HAP-1 (cell line): ENCODE measurements around the gene HCLS1.

ENCODE experiments used
- DNase-seq, 2 experiments: peaks; one replicate each; pipeline ENCODE4 v3.0.0-alpha.2; 2016 to 2020; ENCODE audit warnings: low spot score in 2 of 2
- H3K27me3 ChIP-seq: fragments of 250-450 bp; sonication (Bioruptor Pico); 2 replicates; pipeline ENCODE4 v1.5.1; 2020; ENCODE audit warnings: low read depth, mild to moderate bottlenecking, moderate library complexity
- H3K36me3 ChIP-seq: fragments of 250-450 bp; sonication (Bioruptor Pico); replicated peaks from 2 replicates; pipeline ENCODE4 v1.5.1; 2020; ENCODE audit warnings: mild to moderate bottlenecking
- H3K4me1 ChIP-seq: fragments of 250-450 bp; sonication (Bioruptor Pico); 2 replicates; pipeline ENCODE4 v1.5.1; 2020; ENCODE audit warnings: mild to moderate bottlenecking
- H3K4me3 ChIP-seq: fragments of 250-450 bp; sonication (Bioruptor Pico); 2 replicates; pipeline ENCODE4 v1.5.1; 2020; ENCODE audit warnings: mild to moderate bottlenecking, moderate library complexity
- H3K9me3 ChIP-seq: fragments of 250-450 bp; sonication (Bioruptor Pico); 2 replicates; pipeline ENCODE4 v1.5.1; 2020; ENCODE audit warnings: mild to moderate bottlenecking, moderate library complexity
- in situ Hi-C: fragments of 300-500 bp; cut with MboI; formaldehyde crosslinking; loops from 3 replicates; pipeline ENCODE4 v1.14.3; 2020; ENCODE audit warnings: low sequenced_read_pairs, inconsistent platforms, mixed read lengths

The HCLS1 gene

DNA sequence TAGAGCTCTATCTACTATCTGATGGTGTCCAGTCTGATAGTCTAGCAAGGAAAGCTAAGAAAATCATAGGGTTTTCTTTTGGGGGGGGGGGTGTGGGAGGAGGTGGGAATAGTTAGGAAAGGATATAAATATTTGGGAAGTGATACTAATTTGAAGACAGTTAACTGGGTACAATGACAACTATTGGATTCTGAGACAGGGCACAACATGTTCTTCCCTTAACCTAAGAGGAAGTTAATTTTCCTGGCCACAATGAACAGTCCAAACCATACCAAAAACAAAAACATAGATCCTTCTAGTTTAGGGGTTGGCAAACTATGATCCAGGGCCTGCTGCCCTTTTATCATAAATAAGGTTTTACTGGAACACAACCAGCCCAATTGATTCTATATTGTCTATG, 10.0 kb upstream of the HCLS1 start:
- no peaks in the 10 kb centered on the region for H3K4me1 ChIP-seq
- H3K9me3 ChIP-seq: no peaks in the 10 kb centered on the region
- H3K27me3 ChIP-seq: no peaks in the 10 kb centered on the region
- no peak overlapping the region for H3K4me3 ChIP-seq
- H3K36me3 ChIP-seq: peaks cover 43% of the 10 kb centered on the region
- no peak for DNase-seq
- in situ Hi-C loops: no loop called here

DNA sequence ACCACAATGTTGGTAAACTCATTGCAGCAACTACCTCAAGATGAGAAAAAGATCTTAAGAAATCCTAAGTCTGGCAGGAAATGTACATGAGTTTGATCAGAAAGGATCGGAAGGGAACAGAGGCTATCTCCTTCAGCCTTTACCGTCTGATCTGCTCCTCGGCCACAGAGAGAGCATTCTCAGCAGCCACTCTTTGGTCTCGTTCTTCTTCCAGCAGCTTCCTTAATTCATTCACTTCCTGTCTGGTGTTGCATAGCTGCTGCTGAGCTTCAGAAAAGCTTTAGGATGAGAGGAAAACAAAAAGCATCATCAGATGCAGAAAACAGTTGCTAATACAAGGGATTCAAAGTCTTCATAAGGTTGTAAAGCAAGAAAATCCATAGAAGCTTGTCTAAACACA, 6.6 kb upstream of the HCLS1 start:
- in situ Hi-C loops: no loop called here

DNA sequence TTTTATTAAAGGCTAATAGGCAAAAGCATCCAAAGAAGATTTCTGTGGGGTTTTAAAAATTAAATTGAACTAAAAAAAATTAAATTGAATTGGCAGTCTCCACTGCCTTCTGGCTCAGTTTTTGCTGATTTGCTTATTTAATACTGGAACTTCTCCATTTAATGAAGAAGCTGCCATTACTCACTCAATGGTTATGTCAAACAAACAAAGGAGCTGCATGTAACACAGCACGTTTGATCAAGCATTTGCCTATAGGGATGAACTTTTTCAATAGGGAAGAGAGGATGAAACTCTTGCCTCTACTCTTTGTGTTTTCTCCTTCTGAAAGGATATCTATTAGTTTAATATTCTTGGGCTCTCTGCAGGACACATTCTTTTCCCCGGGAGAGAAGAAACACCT, 4.8 kb upstream of the HCLS1 start:
- no peak for DNase-seq
- in situ Hi-C loops: no loop called here
- Histone ChIP-seq H3K36me3 (peaks cover 45% of the 10 kb centered on the region), H3K4me1 (peaks cover 3% of the 10 kb centered on the region; the same call in 1 of the 2 replicates), H3K27me3 (no peaks in the 10 kb centered on the region), H3K9me3 (no peaks in the 10 kb centered on the region), H3K4me3 (no peak overlapping the region)

More for the DNA sequence above, 6.6 kb upstream of the HCLS1 start:
- no peak overlapping the region for H3K4me3 ChIP-seq
- H3K4me1 ChIP-seq: no peaks in the 10 kb centered on the region
- H3K36me3 ChIP-seq: peaks cover 53% of the 10 kb centered on the region
- no peaks in the 10 kb centered on the region for H3K9me3 ChIP-seq
- no peaks in the 10 kb centered on the region for H3K27me3 ChIP-seq
- no peak for DNase-seq

DNA sequence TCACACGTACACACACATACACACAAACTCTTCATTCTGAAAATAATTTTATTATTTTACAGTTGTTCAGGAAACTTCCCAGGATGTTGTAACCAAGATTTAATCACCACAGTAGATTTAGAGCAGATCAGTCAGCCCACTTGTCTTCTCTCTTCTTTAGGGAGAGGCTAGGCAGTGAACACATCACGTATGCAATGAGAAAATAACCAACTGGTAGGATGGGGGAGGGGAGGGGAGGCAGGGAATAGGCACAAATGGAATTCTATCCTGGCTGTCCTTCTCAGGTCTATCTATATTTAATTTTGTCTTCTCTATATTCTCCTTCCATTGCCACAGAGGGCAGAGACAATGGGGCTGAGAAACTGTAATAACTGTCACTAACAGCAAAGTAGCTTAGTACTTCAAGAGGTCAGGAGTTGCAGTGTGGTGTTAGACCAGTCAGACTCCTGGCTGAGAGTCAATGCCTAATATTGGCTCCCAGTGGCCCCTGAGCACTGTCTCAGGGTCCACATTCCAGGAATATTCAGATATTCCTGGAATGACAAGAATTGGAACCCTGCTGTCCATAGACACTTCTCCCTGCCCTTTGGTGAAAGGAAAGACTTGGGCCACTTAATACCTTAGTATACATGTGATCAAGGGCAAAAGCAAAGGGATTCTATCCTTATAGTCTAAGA, 2.6 kb upstream of the HCLS1 start:
- Histone ChIP-seq H3K4me3 (no peak overlapping the region), H3K4me1 (peaks cover 3% of the 10 kb centered on the region; the same call in 1 of the 2 replicates), H3K27me3 (no peaks in the 10 kb centered on the region), H3K9me3 (no peaks in the 10 kb centered on the region), H3K36me3 (peaks cover 45% of the 10 kb centered on the region)
- in situ Hi-C loops: no loop called here
- no peak for DNase-seq

DNA sequence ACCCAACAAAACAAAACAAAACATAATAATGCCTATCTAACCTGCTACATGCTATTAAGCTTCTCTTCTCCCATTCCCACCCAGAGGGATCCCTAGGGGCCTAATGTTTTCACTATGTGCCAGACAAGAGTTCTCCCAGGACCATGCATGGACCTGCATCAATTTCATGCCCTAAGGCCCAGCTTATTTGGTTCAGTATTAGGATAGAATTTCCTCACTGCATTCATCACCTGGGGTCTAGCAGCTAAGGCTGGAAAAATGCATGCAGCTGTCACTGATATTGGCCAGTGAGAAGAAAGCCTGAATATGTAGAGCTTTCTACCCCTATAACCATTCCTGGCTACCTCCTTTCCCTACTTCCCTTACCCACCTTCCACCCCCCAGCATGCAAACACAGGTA, 2.0 kb upstream of the HCLS1 start:
- peaks cover 42% of the 10 kb centered on the region for H3K36me3 ChIP-seq
- H3K27me3 ChIP-seq: no peaks in the 10 kb centered on the region
- in situ Hi-C loops: no loop called here
- no peak for DNase-seq
- H3K4me1 ChIP-seq: peaks cover 3% of the 10 kb centered on the region; the same call in 1 of the 2 replicates
- no peak overlapping the region for H3K4me3 ChIP-seq
- H3K9me3 ChIP-seq: no peaks in the 10 kb centered on the region

DNA sequence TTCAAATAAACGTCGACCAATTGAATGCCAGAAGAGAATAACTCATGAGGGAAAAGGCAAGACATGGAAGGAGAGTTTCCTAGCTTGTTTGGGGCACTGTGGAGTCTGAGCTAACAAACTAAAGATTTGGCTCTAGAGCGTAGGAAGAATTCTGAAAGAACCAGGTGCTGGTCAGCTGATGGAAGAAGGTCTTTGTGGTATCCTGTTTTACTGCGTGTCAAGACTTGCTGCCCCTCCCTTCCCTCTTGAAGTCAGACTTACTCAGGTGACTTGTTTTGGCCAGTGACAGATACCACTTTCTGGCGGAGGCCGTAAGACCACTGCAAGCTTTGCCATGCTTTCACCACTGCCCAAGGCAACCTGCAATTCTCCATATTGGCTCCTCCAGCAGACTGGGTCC, 673 bp upstream of the HCLS1 start:
- in situ Hi-C loops: no loop called here
- DNase-seq: no peak
- H3K4me3 ChIP-seq: no peak overlapping the region
- no peaks in the 10 kb centered on the region for H3K27me3 ChIP-seq
- peaks cover 28% of the 10 kb centered on the region for H3K36me3 ChIP-seq
- H3K4me1 ChIP-seq: peaks cover 3% of the 10 kb centered on the region; the same call in 1 of the 2 replicates
- H3K9me3 ChIP-seq: no peaks in the 10 kb centered on the region

DNA sequence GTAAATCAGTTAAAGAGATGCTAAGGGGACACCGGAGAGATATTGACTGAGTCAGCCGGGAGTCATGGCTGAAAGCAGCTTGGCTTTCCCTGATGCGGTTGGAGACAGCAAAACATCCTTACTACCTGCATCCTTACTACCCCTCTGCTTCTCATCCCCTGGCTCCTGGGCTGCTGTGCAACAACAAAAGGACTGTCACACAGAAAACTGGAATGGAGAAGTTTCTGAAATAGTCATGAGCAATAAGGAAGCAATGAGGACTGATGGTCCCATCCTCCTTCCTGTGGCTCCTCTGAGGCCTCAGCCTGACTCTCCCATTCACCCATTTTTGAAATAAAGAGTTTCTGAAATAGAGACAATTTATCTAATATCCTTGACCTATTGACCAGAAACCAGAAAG, 1.1 kb downstream of the HCLS1 start:
- Histone ChIP-seq H3K36me3 (peaks cover 16% of the 10 kb centered on the region), H3K4me1 (peaks cover 3% of the 10 kb centered on the region; the same call in 1 of the 2 replicates), H3K4me3 (no peak overlapping the region), H3K9me3 (no peaks in the 10 kb centered on the region), H3K27me3 (no peaks in the 10 kb centered on the region)
- in situ Hi-C loops: no loop called here
- no peak for DNase-seq

DNA sequence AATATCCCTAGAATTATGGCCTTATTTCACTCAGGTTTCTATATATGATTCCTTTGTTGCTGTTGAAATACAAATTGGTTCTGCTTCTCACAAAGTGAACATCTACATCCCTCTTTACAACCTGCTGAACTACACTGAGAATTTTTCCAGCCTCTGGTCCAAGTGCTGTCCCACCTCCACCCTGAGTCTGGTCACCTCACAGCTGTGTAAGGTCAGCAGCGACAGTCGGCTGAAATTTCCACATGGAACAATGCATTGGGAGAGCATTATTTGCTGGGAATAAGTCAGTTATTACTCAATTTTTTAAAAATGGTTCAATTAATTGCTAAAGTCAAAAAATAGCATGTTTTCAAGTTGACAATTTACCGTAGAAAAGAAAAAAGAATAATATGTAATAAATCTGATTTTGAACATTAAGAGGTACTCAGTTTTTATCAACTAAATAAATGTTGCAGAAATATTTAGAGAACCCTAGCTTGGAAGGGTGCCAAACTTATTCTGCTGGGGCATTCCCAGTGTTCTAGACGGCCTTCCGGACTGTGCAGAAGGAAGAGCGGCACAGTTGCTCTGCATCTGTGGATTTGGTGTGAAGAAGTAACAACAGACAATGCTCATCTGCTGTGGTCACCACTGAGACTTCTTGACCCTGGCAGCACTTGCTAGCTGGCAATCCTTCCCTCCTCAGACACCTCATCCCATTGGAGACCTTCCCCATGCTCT, 1.8 kb downstream of the HCLS1 start:
- no peak overlapping the region for H3K4me3 ChIP-seq
- DNase-seq: no peak
- H3K36me3 ChIP-seq: peaks cover 9% of the 10 kb centered on the region
- H3K9me3 ChIP-seq: no peaks in the 10 kb centered on the region
- H3K4me1 ChIP-seq: peaks cover 3% of the 10 kb centered on the region; the same call in 1 of the 2 replicates
- no peaks in the 10 kb centered on the region for H3K27me3 ChIP-seq
- in situ Hi-C loops: no loop called here

DNA sequence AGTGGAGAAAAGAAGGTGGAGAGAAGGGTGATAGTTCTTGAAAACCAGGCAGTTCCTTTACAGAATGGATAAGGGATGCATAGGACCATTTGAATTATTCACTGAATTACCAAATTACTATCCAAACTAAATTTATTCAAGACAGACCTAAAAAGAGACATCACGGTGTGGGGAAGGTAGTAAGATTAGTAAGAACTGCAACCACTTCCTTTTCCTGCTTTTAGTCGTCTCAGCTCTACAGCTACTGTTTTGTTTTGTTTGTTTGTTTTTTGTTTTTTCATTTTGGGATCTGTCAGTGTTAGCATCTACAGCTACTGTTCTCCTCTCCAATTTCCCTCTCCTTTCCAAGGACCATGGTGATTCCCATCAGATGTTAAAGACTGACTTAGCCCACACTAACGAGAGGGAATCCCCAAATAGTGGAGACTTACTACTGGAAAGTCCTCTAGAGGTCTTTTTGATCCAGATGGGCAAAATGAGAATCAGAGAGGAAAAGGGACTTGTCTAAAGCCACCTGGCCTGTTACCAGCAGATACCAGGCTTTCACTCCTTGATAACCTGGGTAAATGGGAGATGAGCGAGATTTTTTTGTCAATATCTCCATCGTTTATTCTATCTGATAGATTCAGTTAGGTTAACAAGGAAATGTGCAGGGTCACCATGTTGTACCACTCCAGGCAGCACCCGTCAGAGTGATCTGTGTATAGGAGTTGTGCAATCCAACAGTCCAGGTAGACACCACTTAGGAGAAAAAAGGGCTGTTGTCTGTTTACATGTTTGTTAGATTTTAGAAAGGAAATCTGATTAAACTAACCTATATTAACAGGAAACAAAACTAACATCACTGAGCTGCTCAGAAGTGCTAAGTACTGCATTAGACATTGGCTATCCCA, 6.0 kb downstream of the HCLS1 start:
- H3K4me3 ChIP-seq: no peak overlapping the region
- no peaks in the 10 kb centered on the region for H3K36me3 ChIP-seq
- H3K9me3 ChIP-seq: no peaks in the 10 kb centered on the region
- H3K4me1 ChIP-seq: no peaks in the 10 kb centered on the region
- no peak for DNase-seq
- no peaks in the 10 kb centered on the region for H3K27me3 ChIP-seq
- in situ Hi-C loops: no loop called here

DNA sequence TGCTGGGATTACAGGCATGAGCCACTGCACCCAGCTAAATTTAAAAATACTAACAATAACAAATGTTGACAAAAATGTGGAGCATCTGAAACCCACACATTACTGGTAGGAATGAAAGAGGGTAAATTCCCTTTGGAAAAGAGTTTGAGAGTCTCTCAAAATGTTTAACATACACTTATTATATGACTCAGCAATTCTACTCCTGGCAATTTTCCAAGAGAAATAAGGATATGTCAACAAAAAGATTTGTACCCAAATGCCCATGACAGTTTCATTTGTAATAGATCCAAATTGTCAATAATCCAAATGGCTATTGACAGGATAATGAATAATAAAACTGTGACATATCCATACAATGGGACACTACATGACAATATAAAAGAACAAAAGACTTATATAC, 9.0 kb downstream of the HCLS1 start:
- H3K27me3 ChIP-seq: no peaks in the 10 kb centered on the region
- H3K9me3 ChIP-seq: no peaks in the 10 kb centered on the region
- no peak for DNase-seq
- in situ Hi-C loops: no loop called here
- no peaks in the 10 kb centered on the region for H3K36me3 ChIP-seq
- no peaks in the 10 kb centered on the region for H3K4me1 ChIP-seq
- no peak overlapping the region for H3K4me3 ChIP-seq

DNA sequence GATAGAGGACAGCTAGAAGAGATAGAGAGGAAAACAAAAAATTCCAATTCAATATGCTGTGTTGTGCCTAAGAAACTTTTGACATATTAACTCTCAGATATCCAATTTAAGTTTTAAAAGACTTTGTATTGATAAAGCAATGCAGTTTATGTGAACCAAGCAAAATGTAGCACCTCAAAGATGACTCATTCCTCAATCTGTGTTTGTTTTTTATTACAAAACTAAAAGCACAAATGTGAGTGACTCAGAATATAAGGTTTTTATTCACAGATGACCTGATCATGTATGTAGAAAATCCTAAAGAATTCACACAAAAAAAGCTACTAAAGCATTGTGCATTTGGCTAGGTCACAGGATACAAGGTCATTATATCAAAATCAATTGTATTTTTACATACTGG, 11.1 kb downstream of the HCLS1 start:
- no peaks in the 10 kb centered on the region for H3K4me1 ChIP-seq
- DNase-seq: no peak
- no peaks in the 10 kb centered on the region for H3K9me3 ChIP-seq
- in situ Hi-C loops: no loop called here
- H3K27me3 ChIP-seq: no peaks in the 10 kb centered on the region
- H3K36me3 ChIP-seq: no peaks in the 10 kb centered on the region
- no peak overlapping the region for H3K4me3 ChIP-seq

DNA sequence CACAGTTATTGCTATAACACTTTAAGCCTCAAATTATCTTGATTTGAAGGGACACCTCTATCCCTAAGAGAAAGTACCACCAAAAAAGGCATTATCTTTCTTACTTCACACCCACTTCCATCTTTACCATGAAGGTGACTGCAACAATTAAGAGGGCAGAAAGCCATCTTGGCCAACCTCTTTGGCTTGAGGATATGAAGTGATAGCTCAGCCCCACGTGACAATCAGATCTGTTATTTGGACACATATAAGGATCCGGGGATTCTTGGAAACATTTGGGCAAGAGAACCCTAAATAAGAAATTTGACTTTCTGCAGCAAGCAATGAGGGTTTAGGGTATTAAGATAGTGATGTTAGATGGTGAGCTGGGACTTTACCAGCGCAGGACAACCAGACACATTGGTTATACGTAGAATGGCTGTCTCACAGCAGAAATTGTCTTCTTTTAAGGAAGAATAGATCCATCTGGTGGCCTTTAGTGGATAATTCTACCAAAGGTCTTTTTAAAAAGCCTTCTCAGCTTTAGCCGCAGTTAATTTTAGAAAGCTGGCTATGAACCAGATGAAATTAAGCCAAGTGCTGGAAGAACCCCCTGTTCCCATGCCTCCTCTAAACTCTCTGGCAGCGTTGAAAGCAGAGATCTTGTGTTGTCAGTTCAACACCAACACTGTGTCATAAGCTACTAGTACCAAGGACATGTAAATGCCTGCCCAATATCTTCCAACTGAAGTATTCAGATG, 12.3 kb downstream of the HCLS1 start:
- Histone ChIP-seq H3K4me3 (no peak overlapping the region), H3K9me3 (no peaks in the 10 kb centered on the region), H3K36me3 (no peaks in the 10 kb centered on the region), H3K27me3 (no peaks in the 10 kb centered on the region), H3K4me1 (no peaks in the 10 kb centered on the region)
- in situ Hi-C loops: no loop called here
- no peak for DNase-seq

DNA sequence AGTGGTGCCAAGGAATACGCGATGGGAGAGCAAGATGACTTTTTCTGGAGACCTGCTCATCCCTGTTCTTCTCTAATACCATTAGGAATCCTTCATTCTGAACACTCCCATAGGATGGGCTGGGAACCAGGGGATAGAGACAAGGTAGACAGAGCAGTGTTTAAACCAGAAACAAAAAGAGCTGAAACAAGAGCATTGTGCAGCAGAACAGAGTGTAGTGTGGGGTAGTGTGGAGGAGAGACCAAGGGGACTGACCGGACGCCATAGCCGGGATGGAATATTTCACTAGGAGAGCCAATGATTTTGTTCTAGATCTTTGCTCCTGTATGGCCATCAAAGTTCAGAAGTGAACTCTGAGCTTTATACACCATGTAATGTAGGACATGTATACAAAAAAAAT, 15.6 kb downstream of the HCLS1 start:
- Histone ChIP-seq H3K36me3 (no peaks in the 10 kb centered on the region), H3K27me3 (no peaks in the 10 kb centered on the region), H3K4me3 (no peak overlapping the region), H3K4me1 (no peaks in the 10 kb centered on the region), H3K9me3 (no peaks in the 10 kb centered on the region)
- DNase-seq: no peak
- in situ Hi-C loops: no loop called here
